HG03442 (cell line): ENCODE results near the gene LUC7L3.

Experiments used
- ATAC-seq: cut with Tn5 transposase; IDR thresholded peaks from one replicate; pipeline ENCODE4 v1.9.1; 2021; ENCODE audit warnings: mild to moderate bottlenecking, moderate library complexity; ENCODE audit not compliant: unreplicated experiment

The LUC7L3 gene

DNA sequence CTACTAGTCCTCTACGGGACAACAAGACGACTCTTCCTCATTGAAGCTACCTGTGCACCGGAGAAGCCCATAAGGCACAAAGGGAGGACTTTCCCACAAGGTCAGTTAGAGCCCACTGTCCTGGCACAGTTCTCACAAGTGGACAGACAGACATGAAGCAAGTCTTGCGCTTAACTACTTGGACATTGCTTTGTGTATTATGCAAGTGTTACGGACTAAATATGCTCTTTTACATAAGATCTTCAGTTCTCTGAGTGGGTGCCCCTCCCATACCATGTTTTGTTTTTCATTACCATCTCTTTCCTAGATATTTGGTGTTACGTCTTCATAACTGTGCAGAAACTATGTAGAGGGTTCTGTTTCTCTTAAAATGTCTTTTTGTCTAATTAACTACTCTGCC, 29.8 kb downstream of the LUC7L3 start:
- ATAC-seq = no peak

DNA sequence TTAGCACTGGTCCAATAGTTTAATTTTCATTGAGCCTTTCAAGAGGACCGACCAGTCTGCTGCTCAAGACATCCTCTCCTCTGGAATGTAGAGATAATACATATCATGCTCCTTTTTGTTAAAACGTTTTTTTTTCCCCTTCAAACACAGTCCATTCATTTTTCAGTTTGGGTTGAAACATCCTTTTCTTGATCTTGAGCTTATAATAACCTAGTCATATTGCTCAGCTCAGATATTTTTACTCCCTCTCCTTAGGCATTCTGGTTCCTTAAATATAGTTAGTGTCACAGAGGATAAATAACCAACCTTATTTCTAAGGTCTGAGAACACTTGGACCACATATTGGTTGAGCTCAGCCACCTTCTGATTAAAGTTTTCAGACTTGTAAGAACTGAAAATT, 35.1 kb downstream of the LUC7L3 start:
- ATAC-seq = no peak

- ATAC-seq = no peak
These were observed 39.1 kb downstream of the LUC7L3 start for GRCh38 chr17:50758524-50758923.

DNA sequence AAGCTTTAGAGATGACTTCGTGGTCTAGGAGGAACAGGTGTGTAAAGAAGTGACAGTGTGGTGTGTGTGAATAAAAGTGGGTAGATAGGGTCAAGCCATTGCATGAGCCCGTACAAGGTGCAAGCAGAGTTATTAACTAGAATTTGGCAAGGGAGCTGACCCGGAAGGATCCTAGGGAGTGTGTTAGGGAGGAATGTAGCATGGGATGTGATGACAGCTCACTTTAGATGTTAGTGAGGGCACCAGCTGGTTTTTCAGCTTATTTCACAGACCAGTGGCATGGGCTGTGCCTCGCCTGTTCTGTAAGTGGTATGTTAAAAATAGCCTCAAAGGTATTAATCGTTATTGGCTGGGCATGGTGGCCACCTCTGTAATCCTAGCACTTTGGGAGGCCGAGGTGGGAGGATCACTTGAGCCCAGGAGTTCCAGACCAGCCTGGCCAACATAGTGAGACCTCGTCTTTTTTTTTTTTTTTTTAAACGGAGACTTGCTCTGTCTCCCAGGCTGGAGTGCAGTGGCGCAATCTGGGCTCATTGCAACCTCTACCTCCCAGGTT, 39.7 kb downstream of the LUC7L3 start:
- ATAC-seq = no peak

DNA sequence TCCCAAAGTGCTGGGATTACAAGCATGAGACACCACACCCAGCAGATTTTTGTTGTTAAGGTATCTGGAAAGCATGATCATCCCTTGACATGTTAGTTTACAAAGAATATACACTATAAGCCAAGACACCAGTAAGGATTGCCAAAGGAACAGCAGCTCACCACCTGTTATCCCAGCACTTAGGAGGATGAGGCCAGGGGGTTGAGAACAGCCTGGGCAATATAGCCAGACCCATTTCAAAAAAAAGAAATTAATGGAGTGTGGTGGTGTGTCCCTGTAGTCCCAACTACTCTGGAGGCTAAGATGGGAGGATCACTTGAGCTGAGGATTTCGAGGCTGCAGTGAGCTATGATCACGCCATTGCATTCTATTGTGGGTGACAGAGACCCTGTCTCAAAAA, 42.8 kb downstream of the LUC7L3 start:
- ATAC-seq = no peak

- no peak for ATAC-seq
These were observed 44.5 kb downstream of the LUC7L3 start for GRCh38 chr17:50763716-50764475.

GRCh38 chr17:50764734-50765149, 45.3 kb downstream of the LUC7L3 start:
- ATAC-seq = no peak

- ATAC-seq = peak; percentile 47
These were observed 46.2 kb downstream of the LUC7L3 start for GRCh38 chr17:50765454-50766221.

GRCh38 chr17:50766222-50767023, 47.0 kb downstream of the LUC7L3 start:
- no peak for ATAC-seq

GRCh38 chr17:50767030-50767429, 47.6 kb downstream of the LUC7L3 start:
- no peak for ATAC-seq

GRCh38 chr17:50767446-50767845, 48.0 kb downstream of the LUC7L3 start, which contains the start of gene ANKRD40CL:
ANKRD40CL (minus strand) TSS chr17:50767518; CDS start chr17:50766913, 605 bp downstream.
- no peak for ATAC-seq

DNA sequence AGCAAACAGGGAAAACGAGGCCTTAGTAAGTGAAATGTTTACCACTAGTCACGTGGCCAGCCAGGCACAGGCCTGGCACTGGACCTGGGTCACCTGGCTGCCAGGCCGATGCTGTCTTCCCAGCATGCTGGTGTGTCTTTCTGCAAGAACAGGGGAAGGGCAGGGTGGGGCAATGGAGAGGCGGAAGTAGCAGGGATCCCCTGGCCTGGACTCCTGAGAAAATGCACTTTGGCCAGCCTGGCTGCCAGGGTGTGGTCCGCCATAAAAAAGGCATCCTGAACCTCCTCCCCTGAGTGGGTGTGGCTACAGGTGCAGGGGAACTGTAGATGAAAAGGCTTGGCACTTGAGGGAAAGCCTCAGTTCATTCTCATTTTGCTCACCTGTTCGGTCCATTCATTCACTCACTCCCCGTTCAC, 49.0 kb downstream of the LUC7L3 start:
- ATAC-seq = no peak

DNA sequence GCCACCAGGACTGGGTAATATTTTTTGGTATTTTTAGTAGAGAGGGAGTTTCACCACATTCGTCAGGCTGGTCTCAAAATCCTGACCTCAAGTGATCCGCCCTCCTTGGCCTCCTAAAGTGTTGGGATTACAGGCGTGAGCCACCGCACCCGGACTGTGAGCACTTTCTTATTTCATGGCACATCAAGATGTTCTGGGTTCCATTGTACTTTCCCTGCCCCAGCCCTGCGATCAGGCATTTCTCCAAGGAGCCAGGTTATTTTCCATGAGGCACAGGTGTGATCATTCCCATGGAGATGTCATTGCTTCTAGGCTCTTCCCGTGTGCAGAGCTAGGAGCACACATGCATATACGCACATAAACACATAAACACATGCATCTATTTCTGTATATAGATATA, 50.5 kb downstream of the LUC7L3 start:
- no peak for ATAC-seq

DNA sequence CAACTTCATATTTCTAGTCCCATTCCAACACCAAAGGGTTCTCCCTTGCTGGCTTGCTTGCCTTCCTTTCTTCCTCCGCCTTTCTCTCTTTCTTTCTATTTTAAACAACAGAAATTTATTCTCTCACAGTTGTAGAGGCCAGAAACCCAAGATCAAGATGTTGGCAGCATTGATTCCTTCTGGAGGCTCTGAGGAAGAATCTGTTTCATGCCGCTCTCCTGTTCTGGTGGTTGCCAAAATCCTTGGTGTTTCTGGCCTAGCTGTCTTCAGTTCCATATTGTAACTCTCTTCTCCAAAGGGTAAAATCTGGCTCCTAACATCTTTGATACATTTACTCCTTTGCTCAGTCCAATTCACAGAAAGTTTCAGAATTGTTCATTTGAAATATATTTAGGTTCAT, 50.9 kb downstream of the LUC7L3 start:
- no peak for ATAC-seq

DNA sequence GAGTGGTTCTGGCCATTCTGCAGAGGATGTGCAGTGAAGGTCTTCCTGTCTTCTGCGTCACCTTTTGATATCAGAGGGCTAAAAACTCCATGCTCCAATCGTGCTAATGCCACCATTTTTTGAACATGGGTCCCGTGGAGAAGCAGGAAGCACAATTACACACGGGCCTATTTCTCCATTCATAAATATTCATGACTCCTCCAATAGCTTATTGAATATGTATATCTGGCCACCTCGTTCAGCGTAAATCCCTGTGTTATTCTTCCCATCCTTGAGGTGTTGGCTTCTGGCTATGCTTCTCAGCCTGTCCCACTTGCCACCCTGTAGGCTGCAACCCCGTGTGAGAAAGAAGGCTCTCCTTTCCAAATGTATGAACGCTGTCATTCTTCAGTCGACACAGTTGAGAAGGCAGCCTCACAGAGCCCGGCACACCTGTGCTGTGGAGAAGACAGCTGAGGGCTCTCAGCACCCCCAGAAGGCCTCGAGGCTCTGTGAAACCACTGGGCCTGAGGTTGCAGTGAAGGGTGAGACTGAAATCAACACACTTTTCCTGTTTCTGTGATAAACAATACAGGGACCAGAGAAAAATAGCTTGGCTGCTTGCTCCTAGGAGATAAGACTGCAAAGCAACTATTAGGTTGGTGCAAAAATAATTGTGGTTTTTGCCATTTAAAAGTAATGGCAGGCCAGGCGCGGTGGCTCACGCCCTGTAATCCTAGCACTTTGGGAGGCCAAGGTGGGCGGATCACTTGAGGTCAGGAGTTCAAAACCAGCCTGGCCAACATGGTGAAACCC, 52.8 kb downstream of the LUC7L3 start:
- ATAC-seq = no peak

DNA sequence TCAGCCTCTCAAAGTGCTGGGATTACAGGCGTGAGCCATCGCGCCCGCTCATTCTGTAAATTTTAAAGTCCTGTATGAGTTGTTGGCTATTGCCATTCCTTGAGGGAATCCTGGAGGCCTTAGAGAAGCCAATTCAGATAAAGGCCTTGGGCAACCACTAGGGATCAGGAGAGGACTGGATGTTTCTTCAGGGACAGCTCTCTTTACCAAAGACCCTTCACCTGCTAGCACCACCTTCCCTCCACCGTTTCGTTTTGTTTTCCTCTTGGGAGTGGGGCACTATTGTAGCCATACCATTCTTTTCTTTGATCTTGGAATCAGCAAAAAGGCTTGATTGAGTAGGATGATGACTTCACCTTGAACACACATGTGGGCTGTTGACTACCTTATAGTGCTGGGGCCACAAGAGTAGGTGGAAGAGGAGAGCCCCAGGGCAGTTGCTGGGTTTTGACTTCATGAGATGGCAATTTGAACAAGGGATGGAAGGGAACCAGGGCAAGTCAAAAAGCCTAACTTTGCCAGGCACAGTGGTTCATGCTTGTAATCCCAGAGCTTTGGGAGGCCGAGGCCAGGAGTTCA, 54.9 kb downstream of the LUC7L3 start:
- no peak for ATAC-seq

DNA sequence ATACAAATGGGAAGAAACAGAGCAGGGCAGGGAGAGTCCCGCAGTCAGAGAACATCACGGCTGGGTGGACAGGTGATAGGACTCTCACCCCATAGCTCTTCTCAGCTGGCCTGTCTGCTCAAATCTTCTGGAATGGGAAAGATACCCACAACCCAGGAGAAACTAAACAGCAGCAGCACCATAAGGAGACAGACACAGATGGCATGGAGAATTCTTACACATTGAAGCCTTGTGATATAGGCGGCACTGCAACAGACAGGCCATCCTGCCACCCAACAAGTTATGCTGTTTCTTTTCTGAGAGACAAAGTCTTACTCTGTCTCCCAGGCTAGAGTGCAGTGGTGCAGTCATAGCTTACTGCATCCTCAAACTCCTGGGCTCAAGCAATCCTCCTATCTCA, 56.5 kb downstream of the LUC7L3 start:
- ATAC-seq = no peak

- no peak for ATAC-seq
These were observed 59.1 kb downstream of the LUC7L3 start for GRCh38 chr17:50778471-50778870.

DNA sequence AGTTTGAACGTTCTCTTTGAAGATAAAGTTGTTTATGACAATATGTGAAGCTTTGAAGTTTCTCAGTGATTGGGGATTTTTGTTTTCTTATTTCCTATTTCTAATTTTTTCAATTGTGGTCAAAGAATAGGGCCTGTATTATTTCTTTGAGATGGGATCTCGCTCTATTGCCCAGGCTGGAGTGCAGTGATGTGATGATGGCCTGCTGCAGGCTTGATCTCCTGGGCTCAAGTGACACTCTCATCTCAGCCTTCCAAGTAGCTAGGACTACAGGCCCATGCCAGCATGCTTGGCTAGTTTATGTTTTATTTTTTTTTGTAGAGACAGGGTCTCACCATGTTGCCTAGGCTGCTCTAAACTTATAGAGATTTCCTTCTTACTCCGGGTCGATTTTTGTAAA, 59.6 kb downstream of the LUC7L3 start:
- ATAC-seq = no peak
